ENCODE results near the gene SRCIN1. TPM values are rescaled to one million over a fixed set of nuclear protein-coding genes. Genes with fewer than 3 reads are reported as not detected.

The SRCIN1 gene
- total and polyA plus RNA-seq, 5 donors = 0.89 to 4.8 (median 2.6) TPM

- ATAC-seq (no peak), DNase-seq (no peak)
- intact Hi-C loops (cut with DNase I) = no loop called here
- no peaks in the 10 kb centered on the region for H3K27me3 ChIP-seq (ENCODE audit: control insufficient read depth, insufficient read depth)
- H3K27ac ChIP-seq (ENCODE audit: low read length) = no peak overlapping the region
- WGBS = 53% methylated on average over 9 of the region's 9 CpGs
- H3K4me3 ChIP-seq (ENCODE audit: low read length) = no peak overlapping the region
- no peaks in the 10 kb centered on the region for H3K9me3 ChIP-seq (ENCODE audit: control insufficient read depth, low read length)
- H3K4me1 ChIP-seq (ENCODE audit: control insufficient read depth, insufficient read depth, low read length) = no peaks in the 10 kb centered on the region
Measured at GRCh38 chr17:38595892-38596291, 9.9 kb downstream of the SRCIN1 start.

GRCh38 chr17:38594152-38594551, 11.6 kb downstream of the SRCIN1 start:
- Histone ChIP-seq H3K4me1 (ENCODE audit: control insufficient read depth, insufficient read depth, low read length) (no peaks in the 10 kb centered on the region), H3K27ac (ENCODE audit: low read length) (no peak overlapping the region), H3K27me3 (ENCODE audit: control insufficient read depth, insufficient read depth) (no peaks in the 10 kb centered on the region), H3K9me3 (ENCODE audit: control insufficient read depth, low read length) (no peaks in the 10 kb centered on the region), H3K4me3 (ENCODE audit: low read length) (no peak overlapping the region)
- ATAC-seq (no peak), DNase-seq (no peak)
- 54% methylated on average over 13 of the region's 13 CpGs for WGBS
- intact Hi-C loops (cut with DNase I) = no loop called here

GRCh38 chr17:38592487-38592886, 13.3 kb downstream of the SRCIN1 start:
- no peak overlapping the region for H3K27ac ChIP-seq (ENCODE audit: low read length)
- no peak overlapping the region for H3K4me3 ChIP-seq (ENCODE audit: low read length)
- H3K27me3 ChIP-seq (ENCODE audit: control insufficient read depth, insufficient read depth) = no peaks in the 10 kb centered on the region
- no peaks in the 10 kb centered on the region for H3K9me3 ChIP-seq (ENCODE audit: control insufficient read depth, low read length)
- H3K4me1 ChIP-seq (ENCODE audit: control insufficient read depth, insufficient read depth, low read length) = no peaks in the 10 kb centered on the region
- ATAC-seq (no peak), DNase-seq (no peak)
- intact Hi-C loops (cut with DNase I) = no loop called here

GRCh38 chr17:38591759-38592241, 14.0 kb downstream of the SRCIN1 start:
- intact Hi-C loops (cut with DNase I) = no loop called here
- Histone ChIP-seq H3K27ac (ENCODE audit: low read length) (no peak overlapping the region), H3K4me1 (ENCODE audit: control insufficient read depth, insufficient read depth, low read length) (no peaks in the 10 kb centered on the region), H3K9me3 (ENCODE audit: control insufficient read depth, low read length) (no peaks in the 10 kb centered on the region), H3K27me3 (ENCODE audit: control insufficient read depth, insufficient read depth) (no peaks in the 10 kb centered on the region), H3K4me3 (ENCODE audit: low read length) (no peak overlapping the region)
- WGBS = 60% methylated on average over 5 of the region's 5 CpGs
- ATAC-seq (no peak), DNase-seq (no peak)

- WGBS = 75% methylated on average over 6 of the region's 6 CpGs
Measured at GRCh38 chr17:38590988-38591758, 14.6 kb downstream of the SRCIN1 start.

GRCh38 chr17:38589462-38590114, 16.2 kb downstream of the SRCIN1 start:
- 83% methylated on average over 10 of the region's 10 CpGs for WGBS
- no peak for ATAC-seq
- intact Hi-C loops (cut with DNase I) = loop anchor here in 1 of 4 donors (10.0 kb wide), 1 partner anchor 75 kb away; no protein-coding TSS in a partner anchor
- H3K4me3 ChIP-seq (ENCODE audit: low read length) = no peak overlapping the region
- no peaks in the 10 kb centered on the region for H3K4me1 ChIP-seq (ENCODE audit: control insufficient read depth, insufficient read depth, low read length)
- H3K9me3 ChIP-seq (ENCODE audit: control insufficient read depth, low read length) = no peaks in the 10 kb centered on the region
- no peaks in the 10 kb centered on the region for H3K27me3 ChIP-seq (ENCODE audit: control insufficient read depth, insufficient read depth)
- no peak for DNase-seq
- H3K27ac ChIP-seq (ENCODE audit: low read length) = no peak overlapping the region

More at GRCh38 chr17:38590988-38591758, 14.6 kb downstream of the SRCIN1 start:
- Histone ChIP-seq H3K9me3 (ENCODE audit: control insufficient read depth, low read length) (no peaks in the 10 kb centered on the region), H3K27ac (ENCODE audit: low read length) (no peak overlapping the region), H3K4me1 (ENCODE audit: control insufficient read depth, insufficient read depth, low read length) (no peaks in the 10 kb centered on the region), H3K27me3 (ENCODE audit: control insufficient read depth, insufficient read depth) (no peaks in the 10 kb centered on the region), H3K4me3 (ENCODE audit: low read length) (no peak overlapping the region)
- DNase-seq = no peak
- no peak for ATAC-seq
- intact Hi-C loops (cut with DNase I) = no loop called here

- no peaks in the 10 kb centered on the region for H3K27me3 ChIP-seq (ENCODE audit: control insufficient read depth, insufficient read depth)
- H3K4me1 ChIP-seq (ENCODE audit: control insufficient read depth, insufficient read depth, low read length) = no peaks in the 10 kb centered on the region
- no peaks in the 10 kb centered on the region for H3K9me3 ChIP-seq (ENCODE audit: control insufficient read depth, low read length)
- 74% methylated on average over 9 of the region's 9 CpGs for WGBS
- DNase-seq (no peak), ATAC-seq (no peak)
- H3K4me3 ChIP-seq (ENCODE audit: low read length) = no peak overlapping the region
- no peak overlapping the region for H3K27ac ChIP-seq (ENCODE audit: low read length)
- intact Hi-C loops (cut with DNase I) = loop anchor here in 1 of 4 donors (10.0 kb wide), 1 partner anchor 74 kb away; no protein-coding TSS in a partner anchor
Measured at GRCh38 chr17:38588788-38589174, 17.0 kb downstream of the SRCIN1 start.

GRCh38 chr17:38587947-38588787, 17.6 kb downstream of the SRCIN1 start:
- WGBS = 24% methylated on average over 13 of the region's 13 CpGs

GRCh38 chr17:38587203-38587602, 18.5 kb downstream of the SRCIN1 start:
- Histone ChIP-seq H3K4me3 (ENCODE audit: low read length) (no peak overlapping the region), H3K27me3 (ENCODE audit: control insufficient read depth, insufficient read depth) (no peaks in the 10 kb centered on the region), H3K4me1 (ENCODE audit: control insufficient read depth, insufficient read depth, low read length) (no peaks in the 10 kb centered on the region), H3K27ac (ENCODE audit: low read length) (no peak overlapping the region), H3K9me3 (ENCODE audit: control insufficient read depth, low read length) (no peaks in the 10 kb centered on the region)
- no peak for DNase-seq
- intact Hi-C loops (cut with DNase I) = loop anchor here in 1 of 4 donors (10.0 kb wide), 1 partner anchor 72 kb away; no protein-coding TSS in a partner anchor
- 57% methylated on average over 4 of the region's 4 CpGs for WGBS
- no peak for ATAC-seq

More at GRCh38 chr17:38587947-38588787, 17.6 kb downstream of the SRCIN1 start:
- H3K4me1 ChIP-seq (ENCODE audit: control insufficient read depth, insufficient read depth, low read length) = no peaks in the 10 kb centered on the region
- H3K9me3 ChIP-seq (ENCODE audit: control insufficient read depth, low read length) = no peaks in the 10 kb centered on the region
- no peak for DNase-seq
- no peak for ATAC-seq
- H3K27me3 ChIP-seq (ENCODE audit: control insufficient read depth, insufficient read depth) = no peaks in the 10 kb centered on the region
- H3K27ac ChIP-seq (ENCODE audit: low read length) = no peak overlapping the region
- no peak overlapping the region for H3K4me3 ChIP-seq (ENCODE audit: low read length)
- intact Hi-C loops (cut with DNase I) = loop anchor here in 1 of 4 donors (10.0 kb wide), 1 partner anchor 73 kb away; no protein-coding TSS in a partner anchor

GRCh38 chr17:38586788-38587187, 19.0 kb downstream of the SRCIN1 start:
- H3K4me3 ChIP-seq (ENCODE audit: low read length) = no peak overlapping the region
- WGBS = 66% methylated on average over 7 of the region's 7 CpGs

More at GRCh38 chr17:38586788-38587187, 19.0 kb downstream of the SRCIN1 start:
- Histone ChIP-seq H3K27me3 (ENCODE audit: control insufficient read depth, insufficient read depth) (no peaks in the 10 kb centered on the region), H3K4me1 (ENCODE audit: control insufficient read depth, insufficient read depth, low read length) (no peaks in the 10 kb centered on the region), H3K27ac (ENCODE audit: low read length) (no peak overlapping the region), H3K9me3 (ENCODE audit: control insufficient read depth, low read length) (no peaks in the 10 kb centered on the region)
- ATAC-seq = no peak
- intact Hi-C loops (cut with DNase I) = loop anchor here in 1 of 4 donors (10.0 kb wide), 1 partner anchor 72 kb away; no protein-coding TSS in a partner anchor
- peak in 1 of 3 donors; percentile 23 for DNase-seq
